Activated T-helper 2 cell treated with anti-CD3 and anti-CD28 coated beads, Interferon-gamma antibody, Interleukin-2, Interleukin-4, amounts not matched to agents 10 μg/mL and 5 μg/mL and 100 μg/mL, durations not matched to agents 14 hours and 24 hours and 36 hours (primary cell): ENCODE results near the gene ZNF280C. TPM values are rescaled to one million over a fixed set of nuclear protein-coding genes. Genes with fewer than 3 reads are reported as not detected.

ENCODE experiments used
- total RNA-seq: library from RNA; stranded (reverse); gene quantifications from 2 replicates; pipeline ENCODE4 v1.2.3, GENCODE V29; 2022

The ZNF280C gene
- total RNA-seq, 1 donor from 2014 or later: 8.9 TPM

Other genes with a start within 250 kb of the ZNF280C start
- 31.8 and 33.6 TPM in 2 replicates for gene ELF4, start 158.4 kb downstream of the ZNF280C start, total RNA-seq
- 48.7 and 51.1 TPM in 2 replicates for gene AIFM1, start 103.1 kb downstream of the ZNF280C start, total RNA-seq
- 28.4 and 29.7 TPM in 2 replicates for gene RAB33A, start 96.9 kb downstream of the ZNF280C start, total RNA-seq
- 10.5 TPM in 2 replicates for gene SLC25A14, start 71.0 kb upstream of the ZNF280C start, total RNA-seq
- gene GPR119, start 116.8 kb upstream of the ZNF280C start, total RNA-seq: not detected in 2 replicates
- gene RBMX2, start 133.1 kb upstream of the ZNF280C start, total RNA-seq: 23.8 and 24.4 TPM in 2 replicates